ENCODE measurements around the gene IL7R.
"Not testable (repeated sequence)": the region's sequence is repeated elsewhere in the genome, so short reads cannot be mapped to it uniquely, and the experiment has no call there.

The IL7R gene

DNA sequence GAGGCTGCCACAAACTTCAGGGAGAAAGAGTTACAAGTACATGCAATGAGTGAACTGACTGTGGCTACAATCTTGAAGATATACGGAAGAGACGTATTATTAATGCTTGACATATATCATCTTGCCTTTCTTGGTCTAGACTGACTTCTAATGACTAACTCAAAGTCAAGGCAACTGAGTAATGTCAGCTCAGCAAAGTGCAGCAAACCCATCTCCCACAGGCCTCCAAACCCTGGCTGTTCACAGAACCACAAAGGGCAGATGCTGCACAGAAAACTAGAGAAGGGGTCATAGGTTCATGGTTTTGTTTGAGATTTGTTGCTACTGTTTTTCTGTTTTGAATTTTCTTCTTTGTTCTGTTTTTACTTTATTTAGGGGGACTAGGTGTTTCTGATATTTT is 21.0 kb downstream of the IL7R start:
- no peak for DNase-seq

DNA sequence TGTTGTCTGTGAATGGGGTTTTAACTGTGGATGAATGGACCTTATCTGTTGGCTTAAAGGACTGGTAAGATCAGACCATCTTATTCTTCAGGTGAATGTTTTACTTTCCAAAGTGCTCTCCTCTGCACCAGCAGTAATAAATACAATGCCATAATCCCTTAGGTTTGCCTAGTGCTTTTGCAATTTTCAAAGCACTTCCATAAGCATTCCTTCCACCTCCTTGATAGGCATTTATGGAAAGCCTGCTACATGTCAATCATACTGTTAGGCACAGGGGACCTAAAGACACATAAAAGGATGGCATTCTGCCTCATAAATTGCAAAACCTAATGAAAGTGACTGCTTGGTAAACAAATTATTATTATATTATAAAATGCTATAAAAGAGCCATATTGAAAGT is 21.4 kb downstream of the IL7R start:
- no peak for DNase-seq

DNA sequence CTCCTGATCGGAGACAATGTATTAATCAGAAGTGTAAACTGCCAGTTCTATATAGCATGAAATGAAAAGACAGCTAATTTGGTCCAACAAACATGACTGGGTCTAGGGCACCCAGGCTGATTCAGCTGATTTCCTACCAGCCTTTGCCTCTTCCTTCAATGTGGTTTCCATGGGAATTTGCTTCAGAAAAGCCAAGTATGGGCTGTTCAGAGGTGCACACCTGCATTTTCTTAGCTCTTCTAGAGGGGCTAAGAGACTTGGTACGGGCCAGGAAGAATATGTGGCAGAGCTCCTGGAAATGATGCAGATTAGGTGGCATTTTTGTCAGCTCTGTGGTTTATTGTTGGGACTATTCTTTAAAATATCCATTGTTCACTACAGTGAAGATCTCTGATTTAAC is 22.4 kb downstream of the IL7R start:
- no peak for DNase-seq

DNA sequence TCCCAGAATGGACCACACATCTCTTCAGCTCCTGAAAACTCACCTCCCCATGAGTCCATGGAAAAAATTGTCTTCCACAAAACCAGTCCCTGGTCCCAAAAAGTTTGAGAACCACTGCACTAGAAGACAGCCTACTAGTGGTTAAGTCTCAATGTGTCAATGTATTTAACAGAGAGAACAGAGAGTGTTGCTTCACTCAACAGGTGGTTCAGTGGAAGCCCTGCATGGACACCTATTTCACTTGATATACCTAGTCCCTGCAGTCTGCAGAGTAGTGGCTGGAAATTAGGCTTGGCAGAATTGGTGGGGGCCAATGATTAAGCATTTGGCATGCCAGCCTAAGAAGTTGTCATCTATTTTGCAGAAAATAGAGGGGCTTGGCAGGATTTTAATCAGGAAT is 23.0 kb downstream of the IL7R start:
- no peak for DNase-seq

DNA sequence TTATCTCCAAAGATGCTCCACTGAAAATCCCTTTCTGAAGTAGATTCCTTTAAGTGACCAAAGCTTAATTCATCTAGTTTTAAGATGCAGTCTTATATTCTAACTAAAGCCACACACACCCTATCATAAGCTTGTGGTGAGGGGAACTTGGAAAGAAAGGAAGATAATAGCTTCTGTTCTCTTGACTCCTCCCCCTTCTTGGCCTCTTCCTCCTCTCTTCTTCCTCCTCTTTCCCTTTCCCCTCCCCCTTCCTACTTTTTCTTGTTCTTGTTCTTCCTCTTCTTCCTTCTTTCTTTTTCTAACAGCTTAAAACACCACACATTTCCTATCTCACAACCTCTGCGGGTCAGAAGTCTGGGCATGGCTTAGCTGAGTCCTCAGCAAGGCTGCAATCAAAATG is 23.5 kb downstream of the IL7R start:
- DNase-seq: no peak

DNA sequence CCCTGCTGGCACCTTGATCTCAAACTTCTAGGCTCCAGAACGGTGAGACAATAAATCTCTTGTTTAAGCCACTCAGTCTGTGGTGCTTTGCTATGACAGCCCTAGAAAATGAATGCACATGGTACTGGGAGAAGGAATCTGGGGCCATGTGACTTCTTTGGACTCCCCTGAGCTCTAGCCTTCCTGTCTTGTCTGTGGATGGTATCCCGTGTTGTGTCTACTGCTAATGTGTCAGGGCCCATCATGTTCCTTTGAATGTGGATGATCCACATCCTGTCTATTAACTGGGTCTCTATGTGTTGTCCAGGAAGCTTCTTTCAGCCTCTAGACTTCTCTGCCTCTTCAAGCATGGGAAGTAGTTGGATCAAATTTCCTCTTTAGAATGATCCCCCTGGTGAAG is 25.1 kb downstream of the IL7R start:
- DNase-seq: no peak

DNA sequence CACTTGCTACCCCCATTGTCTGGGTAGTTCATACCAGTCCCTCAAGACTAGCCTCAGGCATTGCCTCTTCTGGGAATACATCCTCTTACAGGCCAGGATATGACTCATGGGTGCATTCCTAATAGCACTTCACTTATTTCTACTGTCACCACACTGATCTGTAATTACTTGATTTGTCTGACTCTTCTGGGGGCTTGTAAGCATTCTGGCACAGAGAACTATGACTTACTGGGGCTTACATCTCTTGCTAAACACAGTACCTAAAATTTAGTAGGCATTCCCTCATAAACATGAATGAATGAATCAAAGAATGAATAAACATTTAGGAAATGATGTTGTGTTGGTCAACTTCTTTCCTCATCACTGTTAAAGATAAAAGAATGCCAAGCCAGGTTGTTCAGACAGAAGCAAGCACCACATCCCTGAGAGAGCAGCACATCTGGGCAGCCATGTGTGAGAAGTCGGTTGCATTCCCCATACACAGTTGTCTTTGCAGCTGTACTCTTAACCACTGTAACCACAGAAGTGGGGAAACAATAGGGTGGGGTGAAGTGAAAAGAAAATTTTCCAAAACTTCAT is 27.6 kb downstream of the IL7R start:
- no peak for DNase-seq

DNA sequence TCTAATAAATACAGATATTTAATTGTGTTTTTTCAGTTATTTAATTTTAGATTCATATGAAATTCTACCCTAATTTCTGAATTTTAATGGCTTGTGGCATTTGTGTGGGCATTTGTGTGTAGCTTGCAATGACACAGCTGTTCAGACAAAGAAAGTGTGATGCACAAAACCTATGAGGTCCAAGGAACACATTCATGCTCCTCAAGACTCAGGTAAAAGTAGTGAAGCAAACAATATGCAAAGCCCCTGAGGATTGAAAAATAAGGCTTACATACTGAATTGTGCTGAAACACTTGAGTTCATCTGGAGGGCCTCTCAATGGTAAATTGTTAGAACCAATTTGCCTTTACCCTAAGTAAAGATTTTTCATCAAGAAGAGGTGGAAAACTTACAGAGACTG is 28.1 kb downstream of the IL7R start:
- no peak for DNase-seq

DNA sequence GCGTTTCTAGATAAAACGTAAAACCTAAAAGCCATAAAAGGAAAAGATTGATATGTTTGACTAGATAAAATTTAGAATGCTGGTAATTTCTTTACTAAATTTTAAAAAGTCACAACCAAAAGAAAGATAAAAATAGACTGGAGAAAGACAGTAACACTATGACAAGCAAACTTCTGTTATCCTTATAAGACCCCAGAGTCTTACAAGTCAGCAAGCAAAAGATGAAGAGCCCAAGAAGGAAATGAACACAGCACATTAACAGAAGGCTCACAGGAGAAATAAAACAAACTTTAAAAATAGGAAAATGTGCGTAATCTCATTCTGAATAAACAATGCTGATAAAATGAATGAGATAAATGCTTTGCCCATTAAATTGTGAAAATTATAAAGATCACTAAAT is 29.7 kb downstream of the IL7R start:
- DNase-seq: no peak

DNA sequence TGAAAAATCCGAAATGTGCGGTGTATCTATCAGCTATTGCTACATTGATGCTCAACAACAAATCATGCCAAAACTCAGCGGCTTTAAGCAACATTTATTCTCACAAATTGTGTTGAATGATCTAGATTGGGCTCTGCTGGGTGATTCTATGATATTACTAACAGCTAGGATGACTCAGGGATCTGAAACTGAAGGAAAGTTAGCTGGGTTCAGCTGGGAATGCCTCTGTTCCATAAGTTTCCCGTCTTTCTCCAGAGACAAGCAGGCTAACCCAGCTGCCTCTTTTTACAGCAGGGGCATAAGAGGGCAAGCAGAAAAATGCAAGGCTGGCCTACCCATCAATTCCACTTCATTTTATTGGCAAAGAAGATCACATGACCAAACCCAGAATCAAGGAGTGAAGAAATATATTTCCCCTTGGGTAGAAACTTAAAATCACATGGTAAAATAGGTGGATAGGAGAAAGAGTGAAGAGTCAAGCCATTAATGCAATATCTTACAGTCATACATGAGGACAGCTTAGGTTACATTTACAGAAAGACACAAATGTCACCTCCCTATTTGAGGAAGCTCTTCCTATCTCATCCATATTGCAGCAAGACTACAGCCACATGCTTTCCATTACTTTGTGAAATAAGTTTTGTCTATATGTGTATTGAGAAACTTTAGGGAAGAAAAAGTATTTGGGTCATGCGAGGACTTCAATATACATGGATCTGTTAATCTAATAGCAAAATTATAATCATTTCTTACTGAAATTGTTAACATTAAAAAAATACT is 30.8 kb downstream of the IL7R start:
- DNase-seq: no peak

DNA sequence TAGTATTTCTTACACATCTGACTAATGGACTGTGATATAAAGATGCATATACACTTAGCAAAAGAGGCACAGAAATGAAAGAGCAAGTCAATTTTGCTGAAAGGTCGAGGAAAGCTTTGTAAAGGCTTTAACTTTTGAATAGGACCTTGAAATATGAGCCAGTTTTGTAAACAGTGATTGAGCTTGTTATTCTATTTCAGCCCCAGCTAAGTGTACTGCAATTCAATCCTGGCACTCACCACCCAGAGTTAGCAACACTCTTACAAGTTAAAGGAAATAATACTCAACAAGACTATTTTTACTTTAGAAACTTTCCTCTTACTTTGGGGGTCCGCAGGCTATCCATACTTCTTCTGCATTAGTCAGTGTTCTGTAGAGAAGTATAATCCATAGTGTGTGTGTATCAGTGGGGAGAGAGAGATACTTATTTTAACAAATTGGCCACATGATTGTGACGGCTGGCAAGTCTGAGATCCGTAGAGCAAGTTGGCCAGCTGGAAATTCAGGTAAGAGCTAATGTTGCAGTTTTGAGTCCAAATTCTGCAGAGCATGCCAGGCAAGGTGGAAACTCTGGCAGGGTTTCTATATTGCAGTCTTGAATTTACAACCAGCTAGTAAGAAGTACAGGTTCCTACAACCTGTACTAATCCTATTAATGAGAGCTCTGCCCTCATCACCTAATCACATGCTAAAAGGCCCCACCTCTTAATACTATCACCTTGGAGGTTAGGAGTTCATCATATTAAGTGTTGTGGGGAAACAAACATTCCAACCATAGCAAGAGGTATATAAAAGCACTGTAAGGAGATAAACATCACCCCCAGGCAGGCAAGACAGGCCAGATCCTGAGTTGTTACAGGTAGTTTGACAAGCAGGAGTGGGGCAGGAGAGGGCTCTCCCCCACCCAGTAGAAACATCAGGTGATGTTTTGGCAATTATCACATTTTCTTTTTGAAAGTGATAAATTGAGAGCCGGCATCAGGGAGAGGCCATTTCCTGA is 33.6 kb downstream of the IL7R start:
- no peak for DNase-seq

DNA sequence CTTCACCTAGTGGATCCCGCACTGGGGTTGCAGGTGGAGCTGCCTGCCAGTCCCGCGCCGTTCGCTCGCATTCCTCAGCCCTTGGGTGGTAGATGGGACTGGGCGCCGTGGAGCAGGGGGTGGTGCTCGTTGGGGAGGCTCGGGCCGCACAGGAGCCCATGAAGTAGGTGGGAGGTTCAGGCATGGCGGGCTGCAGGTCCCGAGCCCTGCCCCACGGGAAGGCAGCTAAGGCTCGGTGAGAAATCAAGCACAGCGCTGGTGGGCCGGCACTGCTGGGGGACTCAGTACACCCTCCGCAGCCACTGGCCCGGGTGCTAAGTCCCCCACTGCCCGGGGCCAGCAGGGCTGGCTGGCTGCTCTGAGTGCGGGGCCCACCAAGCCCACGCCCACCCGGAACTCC is 36.1 kb downstream of the IL7R start:
- DNase-seq: not testable (repeated sequence)

DNA sequence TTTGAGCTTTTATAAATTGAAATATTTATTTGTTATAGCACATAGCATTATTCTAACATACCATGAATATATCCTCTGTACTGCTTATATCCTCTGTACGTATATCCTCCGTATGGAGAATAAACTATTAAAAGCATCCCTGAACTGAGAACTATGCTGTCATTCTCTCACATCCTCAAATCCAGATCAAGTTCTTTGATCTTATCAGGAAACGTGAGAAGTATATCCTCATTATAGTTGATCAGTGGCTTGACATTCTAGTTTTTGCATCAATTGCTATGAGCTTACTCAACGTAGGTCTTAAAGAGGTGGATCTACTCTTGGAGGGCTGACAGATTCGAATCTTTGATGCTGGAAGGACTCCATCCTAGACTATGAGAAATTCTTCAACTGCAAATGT is 37.4 kb downstream of the IL7R start:
- no peak for DNase-seq

DNA sequence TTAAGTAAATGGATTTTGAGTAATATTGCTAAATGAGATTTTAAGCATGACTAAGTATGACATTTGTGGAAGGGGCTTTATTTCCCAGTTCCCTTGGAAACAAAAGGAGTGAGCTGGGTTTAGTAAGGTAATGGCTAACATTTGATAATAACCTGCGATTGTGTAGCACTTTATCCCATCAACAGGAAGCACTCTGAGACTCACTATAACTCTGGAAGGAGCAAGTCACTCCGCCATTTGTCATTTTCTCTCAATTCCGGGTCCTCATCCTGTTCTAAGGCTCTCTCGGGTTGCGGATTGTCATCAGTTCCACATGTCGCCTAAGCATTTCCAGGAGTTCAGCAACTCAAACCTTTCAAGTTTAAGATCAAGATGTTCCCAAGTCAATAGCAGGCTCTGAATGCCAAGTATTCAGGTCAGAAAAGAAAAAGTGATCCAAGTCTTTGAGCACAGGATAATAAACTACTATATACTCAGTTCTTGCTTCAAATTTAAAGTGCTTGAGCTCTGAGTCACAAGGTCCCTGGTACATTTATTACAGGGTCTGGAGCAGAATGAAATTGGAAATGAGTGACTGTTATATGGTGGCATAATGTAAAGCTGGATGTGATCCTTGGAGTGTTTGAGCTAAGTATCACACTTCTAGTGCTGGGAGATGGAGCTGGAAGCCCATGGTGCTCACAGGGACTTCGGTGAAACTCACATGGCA is 42.4 kb downstream of the IL7R start:
- no peak for DNase-seq

DNA sequence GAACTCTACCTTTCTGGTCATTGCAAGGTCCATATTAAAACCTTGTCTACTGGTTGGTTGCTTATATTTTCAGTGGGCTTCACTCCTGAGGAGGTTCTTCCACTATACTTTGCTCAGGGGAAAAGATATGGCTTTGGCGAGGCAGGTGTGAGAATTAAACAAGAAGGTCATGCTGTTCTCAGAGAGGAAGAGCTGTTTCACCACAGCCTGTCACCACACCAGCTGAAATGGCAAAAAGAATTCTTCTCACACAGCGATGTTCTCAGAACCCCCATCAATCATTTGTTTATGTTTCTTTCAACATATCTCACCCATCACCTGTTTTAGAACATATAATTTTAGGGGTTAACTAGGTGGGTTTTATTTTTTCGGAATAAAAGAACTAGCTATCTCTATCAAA is 43.1 kb downstream of the IL7R start:
- DNase-seq: no peak

DNA sequence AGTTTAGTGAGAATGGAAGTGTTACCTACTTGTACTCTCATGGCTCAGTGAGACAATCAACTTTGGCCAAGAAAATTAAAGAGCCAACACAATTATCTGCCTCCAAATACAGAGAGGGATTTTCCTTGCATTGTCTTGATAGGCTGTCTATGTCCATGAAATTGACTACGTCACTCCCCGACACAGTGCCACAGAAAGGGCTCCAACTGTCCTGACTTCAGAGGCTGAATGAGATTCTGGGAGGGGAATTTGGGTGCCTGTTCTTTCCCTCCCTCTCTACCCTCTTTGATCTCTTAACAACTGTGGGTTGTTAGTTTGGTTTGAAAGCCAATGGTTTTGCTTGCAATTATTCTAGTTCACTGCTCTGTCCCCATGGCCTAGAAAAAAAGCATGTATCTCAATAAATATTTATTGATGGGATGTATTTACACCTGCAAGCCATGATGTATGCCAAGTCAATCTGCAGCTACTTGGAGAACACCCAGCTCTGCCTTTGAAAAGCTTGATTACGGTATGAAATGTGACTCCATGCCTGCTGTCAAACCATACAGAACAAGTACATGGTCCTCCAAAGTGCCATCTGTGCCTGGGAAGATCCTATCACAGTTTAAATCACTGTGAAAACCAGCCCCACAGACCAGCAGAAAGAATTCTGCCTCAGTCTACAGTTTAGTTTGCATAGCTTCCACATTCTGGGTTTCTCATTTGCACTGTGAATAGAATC is 44.4 kb downstream of the IL7R start:
- DNase-seq: no peak

DNA sequence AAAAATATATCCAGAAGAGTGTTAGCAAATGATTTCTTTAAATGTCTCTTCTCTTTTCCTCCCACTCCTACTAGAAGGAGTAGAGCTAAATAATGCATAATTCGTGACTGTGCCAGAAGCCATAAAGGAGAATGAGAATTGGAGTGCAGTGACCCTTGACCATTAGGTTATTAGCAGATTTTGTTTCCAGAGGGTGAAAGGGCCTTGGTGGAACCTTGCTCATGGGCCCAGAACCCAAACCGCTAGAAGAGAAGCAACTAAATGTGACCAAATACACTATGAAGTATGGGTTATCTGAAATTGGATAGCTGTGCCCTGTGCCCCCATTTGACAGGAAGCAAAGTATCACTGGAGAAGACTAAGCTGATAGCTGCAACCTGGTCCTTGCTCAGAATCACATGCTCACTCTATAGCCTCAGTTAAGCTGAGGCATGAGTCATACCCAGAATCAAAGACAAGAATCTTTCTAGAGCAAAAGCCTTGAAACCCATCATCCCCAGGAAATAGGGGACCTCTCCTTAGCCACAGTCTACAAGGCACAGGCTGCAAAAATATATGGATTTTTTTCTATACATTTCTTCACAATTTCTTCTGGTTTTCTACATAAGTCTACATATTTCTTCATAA is 45.5 kb downstream of the IL7R start:
- DNase-seq: peak; percentile 37

DNA sequence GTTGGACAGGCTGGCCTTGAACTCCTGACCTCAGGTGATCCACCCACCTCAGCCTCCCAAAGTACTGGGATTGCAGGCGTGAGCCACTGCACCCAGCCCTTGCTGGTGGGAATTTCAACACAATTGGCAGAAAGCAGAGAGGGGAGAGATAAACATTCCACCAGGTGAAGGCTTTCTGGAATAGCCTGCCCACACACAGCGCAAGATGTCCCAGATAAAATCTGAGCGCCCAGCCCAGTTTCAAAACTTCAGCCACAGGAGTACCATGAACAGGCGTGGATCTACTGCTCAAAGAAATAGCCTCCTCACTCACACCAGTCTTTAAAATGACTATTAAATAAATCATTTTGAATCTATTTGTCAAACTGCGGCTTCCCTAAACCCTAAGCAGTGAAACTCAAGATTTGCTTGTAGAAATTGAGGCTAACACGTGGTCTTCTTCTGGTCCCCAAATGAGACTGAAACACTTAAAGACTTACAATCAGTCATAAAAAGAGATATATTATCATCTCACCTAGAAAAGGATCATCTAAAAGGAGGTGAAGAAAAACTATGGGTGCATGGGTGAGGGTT is 47.0 kb downstream of the IL7R start:
- peak; percentile 49 for DNase-seq

DNA sequence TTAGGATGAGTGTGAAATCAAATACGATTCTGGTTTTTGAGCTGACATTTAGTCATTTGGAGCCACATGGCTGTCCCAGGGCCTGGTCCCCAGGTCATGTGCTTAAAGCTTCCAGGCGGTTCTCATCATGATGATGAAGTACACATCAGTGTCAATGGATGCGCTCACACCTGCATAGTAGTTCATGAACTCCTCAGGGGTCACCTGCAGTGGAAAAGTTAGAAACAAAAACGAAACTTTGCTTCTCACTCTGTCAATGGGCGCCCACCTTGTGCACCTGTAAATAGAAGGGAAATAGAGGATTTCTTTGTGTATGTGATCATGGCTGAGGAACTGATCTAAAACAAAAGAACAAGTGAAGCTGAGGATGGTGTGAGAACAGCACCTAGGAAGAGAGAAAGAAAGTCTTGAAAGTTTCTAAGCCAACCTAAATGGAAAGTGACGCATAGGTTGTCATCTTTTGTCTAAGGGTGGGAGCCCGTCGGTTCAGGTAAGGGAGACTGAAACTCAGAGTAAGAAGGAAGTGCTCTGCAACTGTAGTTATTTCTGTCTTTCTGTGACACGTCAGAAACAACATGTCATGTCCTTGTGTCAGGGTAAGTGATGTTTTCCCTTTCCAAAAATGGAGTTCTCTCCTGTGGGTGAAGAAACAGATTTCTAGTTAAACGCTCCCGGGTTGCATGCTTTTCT is 47.9 kb downstream of the IL7R start:
- peak; percentile 60 for DNase-seq

DNA sequence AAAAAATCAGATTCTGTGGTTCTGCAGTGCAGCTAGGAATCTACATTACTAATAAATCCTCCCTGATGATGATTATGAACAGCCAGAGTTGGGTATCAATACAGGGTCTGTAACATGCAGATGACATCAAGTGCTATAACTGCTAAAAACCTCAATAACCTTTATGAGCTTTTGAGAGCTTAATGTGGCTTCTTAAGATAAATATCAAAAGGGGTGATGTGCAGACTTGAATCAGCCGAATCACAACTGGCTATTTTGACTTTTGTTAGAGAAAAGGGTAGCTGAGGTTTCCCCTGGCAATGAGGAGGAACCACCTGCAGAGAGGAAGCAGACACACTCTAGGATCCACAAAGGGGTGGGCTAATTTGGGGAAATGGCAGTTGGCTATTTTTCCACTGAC is 51.5 kb downstream of the IL7R start:
- DNase-seq: no peak

DNA sequence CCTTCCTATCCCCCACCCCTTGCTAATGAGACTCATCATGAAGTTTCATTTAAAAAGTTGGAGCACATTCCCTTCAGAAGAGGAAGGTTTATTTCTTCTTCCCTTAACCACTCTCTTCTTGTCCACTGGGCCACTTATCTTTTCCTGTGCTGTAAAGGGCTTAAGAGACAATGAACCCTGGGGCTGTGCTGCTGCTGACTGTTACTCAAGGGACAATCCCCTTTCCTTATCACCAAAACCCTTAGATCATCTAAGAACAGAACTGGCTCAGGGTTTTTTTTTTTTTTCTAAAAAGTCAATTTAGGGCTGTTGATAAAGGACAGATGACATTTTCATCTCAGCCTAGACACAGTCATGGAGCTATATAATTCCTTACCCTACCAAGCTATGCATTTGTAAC is 52.1 kb downstream of the IL7R start:
- DNase-seq: peak; percentile 34
